ENCODE measurements around the gene KLF17. TPM values are rescaled to one million over a fixed set of nuclear protein-coding genes. Genes with fewer than 3 reads are reported as not detected.

The KLF17 gene
- total and polyA plus RNA-seq, 2 experiments from 2014 or later: not detected

DNA sequence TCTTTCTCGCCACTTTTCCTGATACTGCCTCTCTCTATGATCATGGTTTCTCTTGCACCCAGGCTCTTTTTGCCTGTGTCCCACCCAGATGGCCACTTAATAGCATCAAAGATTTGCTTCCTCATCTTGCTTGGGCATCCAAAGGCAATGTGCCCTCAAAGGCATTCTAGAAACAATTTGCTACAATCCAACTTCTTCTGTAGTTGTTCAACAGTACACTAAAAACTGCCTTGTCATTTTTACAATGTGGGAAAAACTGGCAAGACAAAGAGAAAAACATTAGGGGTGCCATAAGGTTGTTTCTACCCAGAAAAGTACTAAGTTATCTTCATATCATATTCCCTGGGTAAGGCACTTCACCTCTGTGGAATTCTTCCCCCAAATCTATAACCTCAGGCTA lies 39.3 kb downstream of the KLF17 start (continued):
- TF ChIP-seq, protein P1, sequence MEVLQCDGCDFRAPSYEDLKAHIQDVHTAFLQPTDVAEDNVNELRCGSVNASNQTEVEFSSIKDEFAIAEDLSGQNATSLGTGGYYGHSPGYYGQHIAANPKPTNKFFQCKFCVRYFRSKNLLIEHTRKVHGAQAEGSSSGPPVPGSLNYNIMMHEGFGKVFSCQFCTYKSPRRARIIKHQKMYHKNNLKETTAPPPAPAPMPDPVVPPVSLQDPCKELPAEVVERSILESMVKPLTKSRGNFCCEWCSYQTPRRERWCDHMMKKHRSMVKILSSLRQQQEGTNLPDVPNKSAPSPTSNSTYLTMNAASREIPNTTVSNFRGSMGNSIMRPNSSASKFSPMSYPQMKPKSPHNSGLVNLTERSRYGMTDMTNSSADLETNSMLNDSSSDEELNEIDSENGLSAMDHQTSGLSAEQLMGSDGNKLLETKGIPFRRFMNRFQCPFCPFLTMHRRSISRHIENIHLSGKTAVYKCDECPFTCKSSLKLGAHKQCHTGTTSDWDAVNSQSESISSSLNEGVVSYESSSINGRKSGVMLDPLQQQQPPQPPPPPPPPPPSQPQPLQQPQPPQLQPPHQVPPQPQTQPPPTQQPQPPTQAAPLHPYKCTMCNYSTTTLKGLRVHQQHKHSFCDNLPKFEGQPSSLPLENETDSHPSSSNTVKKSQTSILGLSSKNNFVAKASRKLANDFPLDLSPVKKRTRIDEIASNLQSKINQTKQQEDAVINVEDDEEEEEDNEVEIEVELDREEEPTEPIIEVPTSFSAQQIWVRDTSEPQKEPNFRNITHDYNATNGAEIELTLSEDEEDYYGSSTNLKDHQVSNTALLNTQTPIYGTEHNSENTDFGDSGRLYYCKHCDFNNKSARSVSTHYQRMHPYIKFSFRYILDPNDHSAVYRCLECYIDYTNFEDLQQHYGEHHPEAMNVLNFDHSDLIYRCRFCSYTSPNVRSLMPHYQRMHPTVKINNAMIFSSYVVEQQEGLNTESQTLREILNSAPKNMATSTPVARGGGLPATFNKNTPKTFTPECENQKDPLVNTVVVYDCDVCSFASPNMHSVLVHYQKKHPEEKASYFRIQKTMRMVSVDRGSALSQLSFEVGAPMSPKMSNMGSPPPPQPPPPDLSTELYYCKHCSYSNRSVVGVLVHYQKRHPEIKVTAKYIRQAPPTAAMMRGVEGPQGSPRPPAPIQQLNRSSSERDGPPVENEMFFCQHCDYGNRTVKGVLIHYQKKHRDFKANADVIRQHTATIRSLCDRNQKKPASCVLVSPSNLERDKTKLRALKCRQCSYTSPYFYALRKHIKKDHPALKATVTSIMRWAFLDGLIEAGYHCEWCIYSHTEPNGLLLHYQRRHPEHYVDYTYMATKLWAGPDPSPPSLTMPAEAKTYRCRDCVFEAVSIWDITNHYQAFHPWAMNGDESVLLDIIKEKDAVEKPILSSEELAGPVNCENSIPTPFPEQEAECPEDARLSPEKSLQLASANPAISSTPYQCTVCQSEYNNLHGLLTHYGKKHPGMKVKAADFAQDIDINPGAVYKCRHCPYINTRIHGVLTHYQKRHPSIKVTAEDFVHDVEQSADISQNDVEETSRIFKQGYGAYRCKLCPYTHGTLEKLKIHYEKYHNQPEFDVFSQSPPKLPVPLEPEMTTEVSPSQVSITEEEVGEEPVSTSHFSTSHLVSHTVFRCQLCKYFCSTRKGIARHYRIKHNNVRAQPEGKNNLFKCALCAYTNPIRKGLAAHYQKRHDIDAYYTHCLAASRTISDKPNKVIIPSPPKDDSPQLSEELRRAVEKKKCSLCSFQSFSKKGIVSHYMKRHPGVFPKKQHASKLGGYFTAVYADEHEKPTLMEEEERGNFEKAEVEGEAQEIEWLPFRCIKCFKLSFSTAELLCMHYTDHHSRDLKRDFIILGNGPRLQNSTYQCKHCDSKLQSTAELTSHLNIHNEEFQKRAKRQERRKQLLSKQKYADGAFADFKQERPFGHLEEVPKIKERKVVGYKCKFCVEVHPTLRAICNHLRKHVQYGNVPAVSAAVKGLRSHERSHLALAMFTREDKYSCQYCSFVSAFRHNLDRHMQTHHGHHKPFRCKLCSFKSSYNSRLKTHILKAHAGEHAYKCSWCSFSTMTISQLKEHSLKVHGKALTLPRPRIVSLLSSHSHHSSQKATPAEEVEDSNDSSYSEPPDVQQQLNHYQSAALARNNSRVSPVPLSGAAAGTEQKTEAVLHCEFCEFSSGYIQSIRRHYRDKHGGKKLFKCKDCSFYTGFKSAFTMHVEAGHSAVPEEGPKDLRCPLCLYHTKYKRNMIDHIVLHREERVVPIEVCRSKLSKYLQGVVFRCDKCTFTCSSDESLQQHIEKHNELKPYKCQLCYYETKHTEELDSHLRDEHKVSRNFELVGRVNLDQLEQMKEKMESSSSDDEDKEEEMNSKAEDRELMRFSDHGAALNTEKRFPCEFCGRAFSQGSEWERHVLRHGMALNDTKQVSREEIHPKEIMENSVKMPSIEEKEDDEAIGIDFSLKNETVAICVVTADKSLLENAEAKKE (CRISPR knock-in tag; IDR thresholded peaks at IDR 0.05): no peak
- TF ChIP-seq STAT1 (IDR thresholded peaks at IDR 0.05; ENCODE audit: unreplicated experiment): no peak
- no peak for TF ChIP-seq EZH2phosphoT487 (IDR thresholded peaks at IDR 0.05; ENCODE audit: unreplicated experiment)
- no peak for TF ChIP-seq EZH2 (IDR thresholded peaks at IDR 0.05; ENCODE audit: low read depth, unreplicated experiment)

DNA sequence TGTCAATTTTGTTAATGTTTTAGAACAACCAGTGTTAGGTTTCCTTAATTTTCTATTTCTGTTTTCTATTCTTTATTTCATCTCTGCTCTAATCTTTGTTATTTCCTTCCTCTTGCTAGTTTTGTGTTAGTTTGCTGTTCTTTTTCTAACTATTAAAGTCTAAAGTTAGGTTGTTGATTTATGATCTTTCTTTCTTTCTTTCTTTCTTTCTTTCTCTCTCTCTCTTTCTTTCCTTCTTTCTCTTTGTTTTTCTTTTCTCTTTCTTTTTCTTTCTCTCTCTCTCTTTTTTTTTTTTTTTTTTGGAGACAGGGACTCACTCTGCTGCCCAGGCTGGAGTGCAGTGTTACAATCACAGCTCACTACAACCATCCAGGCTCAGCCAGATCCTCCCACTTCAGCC lies 40.2 kb downstream of the KLF17 start:
- H2AFZ ChIP-seq: no peak overlapping the region
- H3K9me3 Mint-ChIP-seq: peaks cover 12% of the 10 kb centered on the region; the same call in 1 of the 3 replicates

More for the DNA sequence above, 40.2 kb downstream of the KLF17 start:
- DNase-seq (ENCODE audit: low spot score) (no peak), ATAC-seq (no peak)
- Histone ChIP-seq H3K27me3 (ENCODE audit: insufficient read depth) (no peaks in the 10 kb centered on the region), H3K27ac (ENCODE audit: low read depth) (no peak overlapping the region), H3K36me3 (ENCODE audit: insufficient read depth) (no peaks in the 10 kb centered on the region), H3K9me2 (ENCODE audit: insufficient read depth) (no peaks in the 10 kb centered on the region), H3K4me3 (no peak overlapping the region), H3K4me2 (no peak overlapping the region), H3F3A (replicated peaks; ENCODE audit: low read depth) (no peaks in the 10 kb centered on the region), H3K79me2 (replicated peaks; ENCODE audit: insufficient read depth) (no peaks in the 10 kb centered on the region), H4K20me1 (replicated peaks; ENCODE audit: insufficient read depth) (no peaks in the 10 kb centered on the region), H3K4me1 (ENCODE audit: insufficient read depth) (peaks cover 5% of the 10 kb centered on the region; the same call in 1 of the 2 replicates)
- peaks cover 10% of the 10 kb centered on the region for H3K4me1 Mint-ChIP-seq
- H3K27ac Mint-ChIP-seq: no peak overlapping the region
- TF ChIP-seq, protein P2, sequence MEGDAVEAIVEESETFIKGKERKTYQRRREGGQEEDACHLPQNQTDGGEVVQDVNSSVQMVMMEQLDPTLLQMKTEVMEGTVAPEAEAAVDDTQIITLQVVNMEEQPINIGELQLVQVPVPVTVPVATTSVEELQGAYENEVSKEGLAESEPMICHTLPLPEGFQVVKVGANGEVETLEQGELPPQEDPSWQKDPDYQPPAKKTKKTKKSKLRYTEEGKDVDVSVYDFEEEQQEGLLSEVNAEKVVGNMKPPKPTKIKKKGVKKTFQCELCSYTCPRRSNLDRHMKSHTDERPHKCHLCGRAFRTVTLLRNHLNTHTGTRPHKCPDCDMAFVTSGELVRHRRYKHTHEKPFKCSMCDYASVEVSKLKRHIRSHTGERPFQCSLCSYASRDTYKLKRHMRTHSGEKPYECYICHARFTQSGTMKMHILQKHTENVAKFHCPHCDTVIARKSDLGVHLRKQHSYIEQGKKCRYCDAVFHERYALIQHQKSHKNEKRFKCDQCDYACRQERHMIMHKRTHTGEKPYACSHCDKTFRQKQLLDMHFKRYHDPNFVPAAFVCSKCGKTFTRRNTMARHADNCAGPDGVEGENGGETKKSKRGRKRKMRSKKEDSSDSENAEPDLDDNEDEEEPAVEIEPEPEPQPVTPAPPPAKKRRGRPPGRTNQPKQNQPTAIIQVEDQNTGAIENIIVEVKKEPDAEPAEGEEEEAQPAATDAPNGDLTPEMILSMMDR (conservative IDR thresholded peaks at IDR 0.05; ENCODE audit: low read depth in 2 of 2): no peak
- no peak for TF ChIP-seq EZH2 (IDR thresholded peaks at IDR 0.05; ENCODE audit: low read depth, unreplicated experiment)
- TF ChIP-seq, protein P3, sequence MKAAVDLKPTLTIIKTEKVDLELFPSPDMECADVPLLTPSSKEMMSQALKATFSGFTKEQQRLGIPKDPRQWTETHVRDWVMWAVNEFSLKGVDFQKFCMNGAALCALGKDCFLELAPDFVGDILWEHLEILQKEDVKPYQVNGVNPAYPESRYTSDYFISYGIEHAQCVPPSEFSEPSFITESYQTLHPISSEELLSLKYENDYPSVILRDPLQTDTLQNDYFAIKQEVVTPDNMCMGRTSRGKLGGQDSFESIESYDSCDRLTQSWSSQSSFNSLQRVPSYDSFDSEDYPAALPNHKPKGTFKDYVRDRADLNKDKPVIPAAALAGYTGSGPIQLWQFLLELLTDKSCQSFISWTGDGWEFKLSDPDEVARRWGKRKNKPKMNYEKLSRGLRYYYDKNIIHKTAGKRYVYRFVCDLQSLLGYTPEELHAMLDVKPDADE (IDR thresholded peaks at IDR 0.05): no peak
- TF ChIP-seq JUNB (IDR thresholded peaks at IDR 0.05; ENCODE audit: unreplicated experiment): no peak
- no peak for TF ChIP-seq ZNF331 (CRISPR knock-in tag; IDR thresholded peaks at IDR 0.05; ENCODE audit: low read depth)
- no peak for TF ChIP-seq STAT1 (IDR thresholded peaks at IDR 0.05; ENCODE audit: unreplicated experiment)
- TF ChIP-seq ZNF114 (CRISPR knock-in tag; IDR thresholded peaks at IDR 0.05): no peak
- TF ChIP-seq NANOG (IDR thresholded peaks at IDR 0.05; ENCODE audit: borderline replicate concordance): no peak
- H3K4me3 Mint-ChIP-seq: no peak overlapping the region
- H3K36me3 Mint-ChIP-seq (ENCODE audit: low read depth): no peaks in the 10 kb centered on the region
- no peaks in the 10 kb centered on the region for H3K27me3 Mint-ChIP-seq (ENCODE audit: insufficient read depth, low read depth, poor library complexity)

All from GM23338 (cell line).